Thoracic aorta (tissue), 2 donors: ENCODE measurements around the gene FNDC11. TPM values are rescaled to one million over a fixed set of nuclear protein-coding genes. Genes with fewer than 3 reads are reported as not detected.

Experiments used
- ATAC-seq: fragments of 150-250 bp; one replicate; pipeline ENCODE4 v1.8.0; 2017; ENCODE audit warnings: low read depth; ENCODE audit not compliant: insufficient number of reproducible peaks, low FRiP score
- DNase-seq: peaks from one replicate; pipeline ENCODE4 v3.0.0-alpha.2; 2020; ENCODE audit warnings: low spot score
- H3K27ac ChIP-seq, 2 donors: fragments of 200-600 bp; sonication (generic); 1 replicate in 1 of 2; 2 replicates in 1 of 2; pipeline ENCODE4 v1.5.1; 2016; ENCODE audit warnings: mild to moderate bottlenecking in 2 of 2, moderate library complexity in 2 of 2
- H3K27me3 ChIP-seq: fragments of 200-600 bp; sonication (generic); replicated peaks from 2 replicates; pipeline ENCODE4 v1.6.0; 2016; ENCODE audit warnings: mild to moderate bottlenecking; ENCODE audit not compliant: insufficient read depth
- H3K36me3 ChIP-seq: fragments of 200-600 bp; sonication (generic); one replicate; pipeline ENCODE4 v1.5.1; 2016
- H3K4me1 ChIP-seq, 2 donors: fragments of 200-600 bp; sonication (generic); 1 replicate in 1 of 2; 2 replicates in 1 of 2; pipeline versions ENCODE4 v1.5.1 to v1.6.0; 2016; ENCODE audit warnings: low read depth in 2 of 2, mild to moderate bottlenecking in 1 of 2; ENCODE audit not compliant: control insufficient read depth in 1 of 2
- H3K4me3 ChIP-seq: fragments of 200-600 bp; sonication (generic); 2 replicates; pipeline ENCODE4 v1.5.1; 2016; ENCODE audit warnings: mild to moderate bottlenecking
- H3K9me3 ChIP-seq: fragments of 200-600 bp; sonication (generic); 2 replicates; pipeline ENCODE4 v1.5.1; 2016
- total RNA-seq, 2 donors: library from RNA; depleted of rRNA; stranded (reverse); fragments of >200 nt; gene quantifications; one replicate each; pipeline versions ENCODE4 v1.1.0 to v1.2.3, GENCODE V29; 2016
- TF ChIP-seq, protein P1 (sequence below): fragments of 200-600 bp; sonication (generic); IDR thresholded peaks from one replicate; pipeline ENCODE4 v1.5.1; 2019; ENCODE audit warnings: antibody characterized with exemption

The FNDC11 gene
- total RNA-seq, 2 donors from 2014 or later, result 0.54 TPM; not detected in 1

DNA sequence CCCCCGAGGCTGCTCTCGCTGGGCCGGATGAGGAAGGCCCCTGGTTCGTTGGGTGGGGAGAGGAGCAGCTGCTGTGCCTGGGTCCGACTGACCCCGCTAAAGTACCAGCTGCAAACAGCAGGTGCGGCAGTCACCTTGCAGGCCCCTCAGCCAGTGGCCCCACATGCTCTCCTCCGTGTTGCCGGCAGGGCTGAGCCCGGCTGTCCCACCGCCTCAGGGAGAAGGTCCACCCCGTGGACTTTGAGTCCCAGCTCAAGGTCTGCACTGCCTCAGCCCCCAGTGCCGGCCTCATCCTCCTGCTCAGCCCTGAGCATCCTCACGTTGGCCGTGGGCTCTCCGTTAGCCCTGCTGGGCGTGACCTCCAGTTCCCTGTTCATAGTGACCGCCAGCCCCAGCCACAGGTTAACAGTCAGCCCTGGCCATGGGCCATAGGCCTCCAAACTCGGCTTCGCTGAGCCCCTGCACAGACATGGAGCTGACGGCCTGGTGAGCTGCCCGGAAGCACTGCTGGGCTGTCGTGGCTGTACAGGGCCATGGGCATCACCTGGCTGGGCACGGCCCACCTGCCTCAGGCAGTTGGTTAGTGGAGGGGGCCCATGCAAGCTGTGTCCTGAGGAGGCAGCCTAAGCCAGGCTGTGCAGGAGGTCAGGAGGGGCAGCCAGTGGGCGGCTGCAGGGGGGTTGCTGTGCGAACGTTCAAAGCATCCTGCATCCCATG lies 9.6 kb upstream of the FNDC11 start:
- TF ChIP-seq, protein P1, sequence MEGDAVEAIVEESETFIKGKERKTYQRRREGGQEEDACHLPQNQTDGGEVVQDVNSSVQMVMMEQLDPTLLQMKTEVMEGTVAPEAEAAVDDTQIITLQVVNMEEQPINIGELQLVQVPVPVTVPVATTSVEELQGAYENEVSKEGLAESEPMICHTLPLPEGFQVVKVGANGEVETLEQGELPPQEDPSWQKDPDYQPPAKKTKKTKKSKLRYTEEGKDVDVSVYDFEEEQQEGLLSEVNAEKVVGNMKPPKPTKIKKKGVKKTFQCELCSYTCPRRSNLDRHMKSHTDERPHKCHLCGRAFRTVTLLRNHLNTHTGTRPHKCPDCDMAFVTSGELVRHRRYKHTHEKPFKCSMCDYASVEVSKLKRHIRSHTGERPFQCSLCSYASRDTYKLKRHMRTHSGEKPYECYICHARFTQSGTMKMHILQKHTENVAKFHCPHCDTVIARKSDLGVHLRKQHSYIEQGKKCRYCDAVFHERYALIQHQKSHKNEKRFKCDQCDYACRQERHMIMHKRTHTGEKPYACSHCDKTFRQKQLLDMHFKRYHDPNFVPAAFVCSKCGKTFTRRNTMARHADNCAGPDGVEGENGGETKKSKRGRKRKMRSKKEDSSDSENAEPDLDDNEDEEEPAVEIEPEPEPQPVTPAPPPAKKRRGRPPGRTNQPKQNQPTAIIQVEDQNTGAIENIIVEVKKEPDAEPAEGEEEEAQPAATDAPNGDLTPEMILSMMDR, result no peak
- Histone ChIP-seq H3K9me3 (no peaks in the 10 kb centered on the region), H3K4me3 (no peak overlapping the region), H3K27me3 (peaks cover 8% of the 10 kb centered on the region), H3K4me1 (no peaks in the 10 kb centered on the region), H3K36me3 (no peaks in the 10 kb centered on the region), H3K27ac (no peak overlapping the region)
- no peak for DNase-seq
- ATAC-seq, result no peak

DNA sequence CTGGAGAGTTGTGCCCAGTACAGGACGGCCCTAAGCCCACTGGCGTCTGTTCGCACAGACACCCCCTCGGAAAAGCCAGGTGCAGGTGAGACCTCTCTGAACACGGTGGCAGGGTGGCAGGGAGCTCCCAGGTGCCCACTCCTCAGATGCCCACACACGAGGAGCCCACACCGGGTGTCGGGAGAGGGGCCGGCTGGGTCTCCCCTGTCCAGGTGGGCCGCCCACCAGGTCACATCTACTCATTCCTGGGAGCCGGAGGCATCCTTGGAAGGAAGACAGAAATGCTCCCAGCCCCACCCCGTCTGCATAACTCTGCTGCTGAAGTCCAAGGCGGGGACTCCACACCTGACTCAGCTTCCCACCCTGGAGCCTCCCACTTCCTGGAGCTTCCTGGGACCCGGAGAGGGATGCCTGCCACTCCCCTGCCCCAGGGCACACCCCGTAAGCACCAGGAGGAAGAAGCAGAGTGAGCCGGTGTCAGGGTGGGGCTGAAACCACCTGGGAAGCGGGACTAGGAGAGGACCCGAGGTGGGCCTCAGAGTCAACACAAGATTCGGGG lies 8.9 kb upstream of the FNDC11 start:
- H3K9me3 ChIP-seq, result no peaks in the 10 kb centered on the region
- DNase-seq, result no peak
- ATAC-seq, result no peak
- H3K27me3 ChIP-seq, result peaks cover 8% of the 10 kb centered on the region
- no peaks in the 10 kb centered on the region for H3K36me3 ChIP-seq
- no peaks in the 10 kb centered on the region for H3K4me1 ChIP-seq
- no peak overlapping the region for H3K27ac ChIP-seq
- TF ChIP-seq, protein P1, result no peak
- H3K4me3 ChIP-seq, result no peak overlapping the region

DNA sequence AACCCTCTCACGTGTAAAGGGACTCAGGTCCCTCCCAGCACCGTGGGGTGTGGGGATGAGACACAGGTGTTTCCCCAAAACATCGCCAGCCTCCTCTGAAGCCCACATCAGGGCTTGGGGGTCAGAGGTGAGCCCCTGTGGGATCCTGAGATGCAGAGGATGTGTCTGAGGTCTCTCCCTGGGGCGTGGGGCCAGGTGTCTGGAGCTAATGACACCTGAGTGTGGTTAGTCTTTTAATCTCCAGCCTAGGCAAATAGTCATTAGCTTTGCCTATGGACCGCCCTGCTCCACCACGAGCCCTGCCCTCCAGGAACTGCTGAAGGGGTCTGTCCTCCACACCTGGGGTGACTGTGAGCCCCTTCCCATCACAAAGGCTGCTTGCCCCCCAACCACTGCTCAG lies 8.1 kb upstream of the FNDC11 start:
- Histone ChIP-seq H3K4me1 (no peaks in the 10 kb centered on the region), H3K36me3 (no peaks in the 10 kb centered on the region), H3K27me3 (peaks cover 8% of the 10 kb centered on the region), H3K4me3 (no peak overlapping the region), H3K27ac (no peak overlapping the region), H3K9me3 (no peaks in the 10 kb centered on the region)
- no peak for DNase-seq
- ATAC-seq, result no peak
- TF ChIP-seq, protein P1, result no peak

DNA sequence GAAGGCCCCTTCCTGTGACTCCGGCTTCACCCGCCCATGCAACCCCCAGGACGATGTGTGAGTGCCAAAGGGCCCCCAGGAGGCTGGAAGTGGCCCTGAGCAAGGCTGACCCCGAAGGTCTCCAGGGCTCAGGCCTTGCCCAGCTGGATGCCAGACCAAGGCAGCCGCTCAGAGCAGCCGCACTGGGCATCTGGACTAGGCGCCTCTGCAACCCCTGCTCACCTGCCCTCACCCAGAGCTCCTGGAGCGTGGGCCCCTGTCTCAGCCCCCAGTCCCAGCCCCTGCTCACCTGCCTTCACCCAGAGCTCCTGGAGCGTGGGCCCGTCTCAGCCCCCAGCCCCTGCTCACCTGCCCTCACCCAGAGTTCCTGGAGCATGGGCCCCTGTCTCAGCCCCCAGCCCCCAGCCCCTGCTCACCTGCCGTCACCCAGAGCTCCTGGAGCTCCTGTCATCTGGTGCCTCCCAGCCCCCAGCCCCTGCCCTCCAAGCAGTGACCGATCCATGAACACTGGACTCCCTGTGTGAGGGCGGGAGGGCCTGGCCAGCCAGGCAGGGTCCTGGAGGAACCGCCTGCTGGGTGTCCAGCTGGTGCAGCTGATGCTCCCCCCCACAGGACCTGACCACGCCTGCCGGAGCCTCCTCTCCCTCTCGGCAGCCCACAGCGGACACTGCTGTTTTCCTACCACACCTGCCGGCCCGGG lies 7.6 kb upstream of the FNDC11 start:
- H3K9me3 ChIP-seq, result no peaks in the 10 kb centered on the region
- TF ChIP-seq, protein P1, result no peak
- no peak for DNase-seq
- H3K4me1 ChIP-seq, result no peaks in the 10 kb centered on the region
- peaks cover 8% of the 10 kb centered on the region for H3K27me3 ChIP-seq
- no peaks in the 10 kb centered on the region for H3K36me3 ChIP-seq
- ATAC-seq, result no peak
- no peak overlapping the region for H3K27ac ChIP-seq
- no peak overlapping the region for H3K4me3 ChIP-seq

DNA sequence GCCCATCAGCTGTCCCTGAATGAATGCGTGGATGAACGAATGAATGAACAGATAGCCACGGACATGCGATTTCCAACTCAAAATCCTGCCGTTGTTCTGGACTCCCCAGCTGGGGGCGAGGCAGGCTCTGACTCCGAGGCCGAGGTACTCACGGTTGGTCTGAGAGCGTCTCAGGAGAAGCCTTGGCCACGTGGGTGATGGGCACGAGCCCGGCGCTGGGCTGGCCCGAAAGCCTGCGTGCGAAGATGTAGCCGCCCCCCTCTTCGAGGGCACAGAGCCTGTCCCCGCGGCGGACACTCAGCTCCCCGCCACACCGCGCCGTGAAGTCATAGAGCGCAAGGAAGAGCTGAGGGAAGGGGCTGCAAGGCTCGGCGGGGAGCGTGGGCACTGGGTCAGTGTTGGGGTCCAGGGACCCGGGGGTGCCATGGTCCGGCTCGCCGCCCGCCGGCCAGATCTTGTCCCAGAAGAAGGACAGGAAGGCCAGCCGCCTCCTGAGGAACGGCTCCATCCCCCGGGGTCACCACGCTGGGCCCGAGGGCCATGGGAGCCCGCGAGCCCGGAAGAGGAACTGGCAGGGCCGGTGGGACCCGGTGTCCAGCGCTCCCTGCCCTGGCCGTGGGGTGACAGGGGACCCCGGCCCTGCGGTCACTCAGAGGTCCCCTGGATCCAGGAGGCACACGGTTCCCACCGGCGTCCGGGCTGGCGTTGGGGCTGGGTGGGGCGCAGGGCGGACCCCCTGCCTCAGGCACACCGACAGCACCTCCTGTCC lies 6.8 kb upstream of the FNDC11 start:
- Histone ChIP-seq H3K4me3 (no peak overlapping the region), H3K27me3 (peaks cover 8% of the 10 kb centered on the region), H3K27ac (no peak overlapping the region), H3K36me3 (no peaks in the 10 kb centered on the region), H3K9me3 (no peaks in the 10 kb centered on the region), H3K4me1 (no peaks in the 10 kb centered on the region)
- ATAC-seq, result no peak
- TF ChIP-seq, protein P1, result no peak
- no peak for DNase-seq
